ENCODE measurements around the gene SHANK1.

- TF ChIP-seq, protein P1, sequence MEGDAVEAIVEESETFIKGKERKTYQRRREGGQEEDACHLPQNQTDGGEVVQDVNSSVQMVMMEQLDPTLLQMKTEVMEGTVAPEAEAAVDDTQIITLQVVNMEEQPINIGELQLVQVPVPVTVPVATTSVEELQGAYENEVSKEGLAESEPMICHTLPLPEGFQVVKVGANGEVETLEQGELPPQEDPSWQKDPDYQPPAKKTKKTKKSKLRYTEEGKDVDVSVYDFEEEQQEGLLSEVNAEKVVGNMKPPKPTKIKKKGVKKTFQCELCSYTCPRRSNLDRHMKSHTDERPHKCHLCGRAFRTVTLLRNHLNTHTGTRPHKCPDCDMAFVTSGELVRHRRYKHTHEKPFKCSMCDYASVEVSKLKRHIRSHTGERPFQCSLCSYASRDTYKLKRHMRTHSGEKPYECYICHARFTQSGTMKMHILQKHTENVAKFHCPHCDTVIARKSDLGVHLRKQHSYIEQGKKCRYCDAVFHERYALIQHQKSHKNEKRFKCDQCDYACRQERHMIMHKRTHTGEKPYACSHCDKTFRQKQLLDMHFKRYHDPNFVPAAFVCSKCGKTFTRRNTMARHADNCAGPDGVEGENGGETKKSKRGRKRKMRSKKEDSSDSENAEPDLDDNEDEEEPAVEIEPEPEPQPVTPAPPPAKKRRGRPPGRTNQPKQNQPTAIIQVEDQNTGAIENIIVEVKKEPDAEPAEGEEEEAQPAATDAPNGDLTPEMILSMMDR (IDR thresholded peaks at IDR 0.05) = no peak
- TF ChIP-seq POLR2A (IDR thresholded peaks at IDR 0.05) = no peak
Measured at GRCh38 chr19:50694815-50695145, 24.8 kb downstream of the SHANK1 start.
